Body of pancreas (tissue), 4 donors: ENCODE measurements around the gene SAMD13.

Source experiments
- POLR2A ChIP-seq, 3 donors: fragments of 450-650 bp; IDR thresholded peaks; one replicate each; pipeline ENCODE4 v1.6.1; 2016; ENCODE audit warnings: antibody characterized with exemption in 3 of 3, mild to moderate bottlenecking in 2 of 3
- TF ChIP-seq, protein P1 (sequence below), 7 experiments: fragments of 450-650 bp in 4 of 7; fragments of 200-600 bp in 3 of 7; sonication (generic) in 3 of 7; IDR thresholded peaks; one replicate each; pipeline ENCODE4 v1.5.1; 2016 to 2019; ENCODE audit warnings: antibody characterized with exemption in 7 of 7

GRCh38 chr1:84352298-84353106, 51.0 kb downstream of the SAMD13 start:
- TF ChIP-seq, protein P1, sequence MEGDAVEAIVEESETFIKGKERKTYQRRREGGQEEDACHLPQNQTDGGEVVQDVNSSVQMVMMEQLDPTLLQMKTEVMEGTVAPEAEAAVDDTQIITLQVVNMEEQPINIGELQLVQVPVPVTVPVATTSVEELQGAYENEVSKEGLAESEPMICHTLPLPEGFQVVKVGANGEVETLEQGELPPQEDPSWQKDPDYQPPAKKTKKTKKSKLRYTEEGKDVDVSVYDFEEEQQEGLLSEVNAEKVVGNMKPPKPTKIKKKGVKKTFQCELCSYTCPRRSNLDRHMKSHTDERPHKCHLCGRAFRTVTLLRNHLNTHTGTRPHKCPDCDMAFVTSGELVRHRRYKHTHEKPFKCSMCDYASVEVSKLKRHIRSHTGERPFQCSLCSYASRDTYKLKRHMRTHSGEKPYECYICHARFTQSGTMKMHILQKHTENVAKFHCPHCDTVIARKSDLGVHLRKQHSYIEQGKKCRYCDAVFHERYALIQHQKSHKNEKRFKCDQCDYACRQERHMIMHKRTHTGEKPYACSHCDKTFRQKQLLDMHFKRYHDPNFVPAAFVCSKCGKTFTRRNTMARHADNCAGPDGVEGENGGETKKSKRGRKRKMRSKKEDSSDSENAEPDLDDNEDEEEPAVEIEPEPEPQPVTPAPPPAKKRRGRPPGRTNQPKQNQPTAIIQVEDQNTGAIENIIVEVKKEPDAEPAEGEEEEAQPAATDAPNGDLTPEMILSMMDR (IDR thresholded peaks at IDR 0.05), result no peak
- TF ChIP-seq POLR2A (IDR thresholded peaks at IDR 0.05), result no peak
